MM.1S (cell line): ENCODE measurements around the gene CLEC2A.
A peak's percentile ranks its signal among the peaks of the same experiment; 100 is the strongest.

Source experiments
- DNase-seq: peaks from one replicate; pipeline ENCODE4 v3.0.0-alpha.2; 2015
- H2AFZ ChIP-seq: fragments of 300-600 bp; sonication (generic); 2 replicates; pipeline ENCODE4 v1.6.0; 2016; ENCODE audit warnings: antibody characterized with exemption, low read length
- H3F3A ChIP-seq: fragments of 300-600 bp; sonication (generic); 2 replicates; pipeline ENCODE4 v1.6.1; 2016; ENCODE audit warnings: mild to moderate bottlenecking, antibody characterized with exemption, low read length, moderate library complexity, mixed read lengths; ENCODE audit not compliant: insufficient read depth
- H3K27ac ChIP-seq: fragments of 300-600 bp; sonication (generic); 2 replicates; pipeline ENCODE4 v1.5.1; 2016; ENCODE audit warnings: mild to moderate bottlenecking, low read length
- H3K27me3 ChIP-seq: fragments of 300-600 bp; sonication (generic); replicated peaks from 2 replicates; pipeline ENCODE4 v1.6.0; 2016; ENCODE audit warnings: low read length; ENCODE audit not compliant: insufficient read depth
- H3K36me3 ChIP-seq: fragments of 300-600 bp; sonication (generic); replicated peaks from 2 replicates; pipeline ENCODE4 v1.6.1; 2016; ENCODE audit warnings: mild to moderate bottlenecking, low read length, mixed read lengths; ENCODE audit not compliant: insufficient read depth
- H3K4me1 ChIP-seq: fragments of 300-600 bp; sonication (generic); 2 replicates; pipeline ENCODE4 v1.6.1; 2016; ENCODE audit warnings: low read length, mixed read lengths
- H3K4me2 ChIP-seq: fragments of 300-600 bp; sonication (generic); 2 replicates; pipeline ENCODE4 v1.6.0; 2016; ENCODE audit warnings: low read depth, low read length
- H3K4me3 ChIP-seq: fragments of 300-600 bp; sonication (generic); 2 replicates; pipeline ENCODE4 v1.5.1; 2016; ENCODE audit warnings: low read length, mixed read lengths
- H3K79me2 ChIP-seq: fragments of 300-600 bp; sonication (generic); 2 replicates; pipeline ENCODE4 v1.6.1; 2016; ENCODE audit warnings: mixed run types, low read length, mixed read lengths
- H3K9ac ChIP-seq: fragments of 300-600 bp; sonication (generic); 2 replicates; pipeline ENCODE4 v1.6.1; 2016; ENCODE audit warnings: low read length, mixed read lengths
- H3K9me2 ChIP-seq: fragments of 300-600 bp; sonication (generic); replicated peaks from 2 replicates; pipeline ENCODE4 v1.6.1; 2016; ENCODE audit warnings: mild to moderate bottlenecking, low read length, mixed read lengths; ENCODE audit not compliant: insufficient read depth
- H3K9me3 ChIP-seq: fragments of 300-600 bp; sonication (generic); replicated peaks from 2 replicates; pipeline ENCODE4 v1.6.1; 2016; ENCODE audit warnings: mild to moderate bottlenecking, low read length, mixed read lengths; ENCODE audit not compliant: insufficient read depth
- H4K20me1 ChIP-seq: fragments of 300-600 bp; sonication (generic); 2 replicates; pipeline ENCODE4 v1.6.1; 2016; ENCODE audit warnings: mild to moderate bottlenecking, low read length, moderate library complexity, mixed read lengths; ENCODE audit not compliant: insufficient read depth
- CTCF ChIP-seq: fragments of 300-600 bp; sonication (generic); IDR thresholded peaks from 2 replicates; pipeline ENCODE4 v1.5.1; 2016; ENCODE audit warnings: antibody characterized with exemption, low read length, mixed read lengths
- EZH2 ChIP-seq: fragments of 300-600 bp; sonication (generic); optimal IDR thresholded peaks from 2 replicates; pipeline ENCODE3; 2017; ENCODE audit warnings: low read depth, mild to moderate bottlenecking, antibody characterized with exemption, low read length, mixed read lengths
- EZH2phosphoT487 ChIP-seq: fragments of 300-600 bp; sonication (generic); IDR thresholded peaks from 2 replicates; pipeline ENCODE4 v1.6.1; 2018; ENCODE audit warnings: antibody characterized with exemption, low read length

CLEC2A gene

GRCh38 chr12:9928607-9929006, 3.6 kb downstream of the CLEC2A start:
- Histone ChIP-seq H3K27me3 (no peaks in the 10 kb centered on the region), H2AFZ (no peak overlapping the region), H3K79me2 (no peaks in the 10 kb centered on the region), H3K4me1 (no peaks in the 10 kb centered on the region), H3K9me3 (no peaks in the 10 kb centered on the region), H3K9ac (no peak overlapping the region), H3K9me2 (no peaks in the 10 kb centered on the region), H3K36me3 (no peaks in the 10 kb centered on the region), H3K27ac (no peak overlapping the region), H3K4me2 (no peak overlapping the region), H3F3A (no peaks in the 10 kb centered on the region), H4K20me1 (no peaks in the 10 kb centered on the region), H3K4me3 (no peak overlapping the region)
- DNase-seq, result no peak
- TF ChIP-seq EZH2 (no peak), EZH2phosphoT487 (no peak)

- Histone ChIP-seq H3K9me2 (no peaks in the 10 kb centered on the region), H3K4me1 (0 out of 2 replicates have a peak, but pooled peaks cover 6% of the 10 kb centered on the region), H3K9ac (no peak overlapping the region), H3K4me3 (no peak overlapping the region), H3K27me3 (peaks cover 5% of the 10 kb centered on the region), H4K20me1 (no peaks in the 10 kb centered on the region), H3F3A (no peaks in the 10 kb centered on the region), H3K79me2 (no peaks in the 10 kb centered on the region), H3K4me2 (no peak overlapping the region), H2AFZ (no peak overlapping the region), H3K9me3 (no peaks in the 10 kb centered on the region), H3K36me3 (no peaks in the 10 kb centered on the region), H3K27ac (no peak overlapping the region)
- DNase-seq, result no peak
- TF ChIP-seq EZH2phosphoT487 (no peak), CTCF (no peak), EZH2 (no peak)
Observed at GRCh38 chr12:9926876-9927275, 5.3 kb downstream of the CLEC2A start.

- peak overlapping the region; percentile 44; the same call in 1 of the 2 replicates for H3K4me2 ChIP-seq
Observed at GRCh38 chr12:9925705-9926393, 6.3 kb downstream of the CLEC2A start.

More at GRCh38 chr12:9925705-9926393, 6.3 kb downstream of the CLEC2A start:
- peaks cover 11% of the 10 kb centered on the region for H3K27me3 ChIP-seq
- H3K9me2 ChIP-seq, result no peaks in the 10 kb centered on the region
- H2AFZ ChIP-seq, result no peak overlapping the region
- H3K9me3 ChIP-seq, result no peaks in the 10 kb centered on the region
- no peak overlapping the region for H3K27ac ChIP-seq
- H3K4me3 ChIP-seq, result no peak overlapping the region
- H3K79me2 ChIP-seq, result no peaks in the 10 kb centered on the region
- 0 out of 2 replicates have a peak, but pooled peaks cover 6% of the 10 kb centered on the region for H3K4me1 ChIP-seq
- H3K36me3 ChIP-seq, result no peaks in the 10 kb centered on the region
- H4K20me1 ChIP-seq, result no peaks in the 10 kb centered on the region
- peak; percentile 63 for TF ChIP-seq CTCF
- no peak for TF ChIP-seq EZH2
- no peaks in the 10 kb centered on the region for H3F3A ChIP-seq
- H3K9ac ChIP-seq, result no peak overlapping the region
- peak; percentile 50 for DNase-seq
